ENCODE results near the gene TTC17. TPM values are rescaled to one million over a fixed set of nuclear protein-coding genes. Genes with fewer than 3 reads are reported as not detected.

The TTC17 gene
- total and polyA plus RNA-seq, 2 of the 4 experiments (the other 2 are of a cell fraction) = 56.3 to 61.3 TPM

DNA sequence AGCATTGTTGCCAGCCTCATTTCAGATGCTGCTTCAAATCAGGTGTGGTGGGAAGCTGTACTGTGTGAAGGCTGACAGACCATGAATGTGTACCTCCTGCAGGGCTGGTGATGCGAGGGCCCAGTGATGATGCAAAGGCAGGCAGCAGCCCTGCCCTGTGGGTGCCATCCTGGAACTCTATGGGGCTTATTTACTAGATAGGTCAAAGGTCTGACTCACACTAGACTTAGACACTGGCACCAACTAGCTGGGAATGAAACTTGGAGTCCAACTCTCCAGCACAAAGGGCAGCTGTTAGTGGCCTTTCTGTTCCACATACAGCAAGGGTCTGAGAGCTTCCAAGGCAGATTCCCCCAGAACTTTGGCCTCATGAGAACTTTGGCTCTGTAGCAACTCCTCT lies 138.4 kb downstream of the TTC17 start:
- Histone ChIP-seq H4K8ac (ENCODE audit: low read depth in 2 of 2, low read length in 2 of 2) (no peak overlapping the region), H3K27ac (ENCODE audit: insufficient read depth, low read length) (no peak overlapping the region), H2AK9ac (replicated peaks; ENCODE audit: low read depth, low read length, poor library complexity) (no peak overlapping the region), H2AK5ac (ENCODE audit: low read depth, low read length) (no peak overlapping the region), H3K4ac (ENCODE audit: low read depth, low read length) (no peak overlapping the region), H4K5ac (ENCODE audit: low read depth, low read length) (no peak overlapping the region), H3K9me3 (ENCODE audit: control insufficient read depth, insufficient read depth, low read length) (no peaks in the 10 kb centered on the region), H3K4me2 (ENCODE audit: low read depth, low read length) (no peak overlapping the region), H4K20me1 (ENCODE audit: insufficient read depth, low read length) (no peaks in the 10 kb centered on the region), H3K14ac (replicated peaks; ENCODE audit: low read depth, low read length) (no peak overlapping the region), H2AFZ (replicated peaks; ENCODE audit: low read length, poor library complexity) (no peak overlapping the region), H3K56ac (ENCODE audit: extremely low read depth, insufficient read depth, low read length) (no peak overlapping the region), H2BK5ac (ENCODE audit: low read depth, low read length, poor library complexity, severe bottlenecking) (no peak overlapping the region), H3K23ac (ENCODE audit: low read depth, low read length) (no peak overlapping the region), H2BK120ac (ENCODE audit: low read depth, low read length) (no peak overlapping the region), H3K36me3 (ENCODE audit: control insufficient read depth, insufficient read depth, low read length) (peaks cover 16% of the 10 kb centered on the region), H3K9ac (ENCODE audit: low read depth, low read length) (no peak overlapping the region), H3K4me1 (ENCODE audit: control insufficient read depth, insufficient read depth, low read length) (no peaks in the 10 kb centered on the region), H2BK15ac (ENCODE audit: low read depth, low read length) (no peak overlapping the region), H3K79me1 (ENCODE audit: low read depth in 1 of 2, low read length in 2 of 2) (no peaks in the 10 kb centered on the region), H3K4me3 (ENCODE audit: insufficient read depth, low read depth, low read length) (no peak overlapping the region), H3K18ac (ENCODE audit: low read depth, low read length) (no peak overlapping the region), H2BK20ac (ENCODE audit: low read depth, low read length) (no peak overlapping the region), H3K27me3 (ENCODE audit: control insufficient read depth, insufficient read depth, low read length) (peaks cover 3% of the 10 kb centered on the region; the same call in 1 of the 2 replicates), H4K91ac (ENCODE audit: insufficient read depth, low read depth, low read length) (no peak overlapping the region), H3K9me1 (ENCODE audit: insufficient read depth, low read length) (no peaks in the 10 kb centered on the region)
- ATAC-seq (ENCODE audit: low read depth) (0 out of 2 replicates have a peak, but pooled peaks have one; percentile 14), DNase-seq (no peak)
- in situ Hi-C loops (cut with MboI; ENCODE audit: low sequenced_read_pairs) (no loop called here), intact Hi-C loops (cut with micrococcal nuclease) (no loop called here), dilution Hi-C loops (cut with HindIII; ENCODE audit: low sequenced_read_pairs, unreplicated experiment) (no loop called here)
- ChIA-PET CTCF (no interaction called here), POLR2A (ENCODE audit: unreplicated experiment) (no interaction called here)
- BruUV-seq (replicated peaks) = no TSS peak
- TF ChIP-seq RFX5 (IDR thresholded peaks at IDR 0.05; ENCODE audit: low read depth, low read length) (no peak), NFE2L2 (IDR thresholded peaks at IDR 0.05; ENCODE audit: low read depth, low read length) (no peak), FOS (IDR thresholded peaks at IDR 0.05; ENCODE audit: low read depth, low read length) (no peak), POLR2A (IDR thresholded peaks at IDR 0.05; ENCODE audit: low read depth, low read length) (no peak), SMC3 (IDR thresholded peaks at IDR 0.05; ENCODE audit: low read depth, low read length) (no peak), MXI1 (IDR thresholded peaks at IDR 0.05; ENCODE audit: borderline replicate concordance, low read depth, low read length) (no peak), MAZ (IDR thresholded peaks at IDR 0.05; ENCODE audit: borderline replicate concordance, low read depth, low read length) (no peak), CEBPB (IDR thresholded peaks at IDR 0.05; ENCODE audit: low read depth, low read length) (no peak)
- TF ChIP-seq, protein P1, sequence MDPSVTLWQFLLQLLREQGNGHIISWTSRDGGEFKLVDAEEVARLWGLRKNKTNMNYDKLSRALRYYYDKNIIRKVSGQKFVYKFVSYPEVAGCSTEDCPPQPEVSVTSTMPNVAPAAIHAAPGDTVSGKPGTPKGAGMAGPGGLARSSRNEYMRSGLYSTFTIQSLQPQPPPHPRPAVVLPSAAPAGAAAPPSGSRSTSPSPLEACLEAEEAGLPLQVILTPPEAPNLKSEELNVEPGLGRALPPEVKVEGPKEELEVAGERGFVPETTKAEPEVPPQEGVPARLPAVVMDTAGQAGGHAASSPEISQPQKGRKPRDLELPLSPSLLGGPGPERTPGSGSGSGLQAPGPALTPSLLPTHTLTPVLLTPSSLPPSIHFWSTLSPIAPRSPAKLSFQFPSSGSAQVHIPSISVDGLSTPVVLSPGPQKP (IDR thresholded peaks at IDR 0.05; ENCODE audit: borderline replicate concordance, low read depth, low read length) = no peak
- WGBS, 2 experiments (ENCODE audit: extremely low coverage in 2 of 2, insufficient read length in 1 of 2) = no CpG with 5 or more reads among the region's 1 CpG
